GM19372 (cell line): Measurements from ENCODE around the gene NR2C2.
"Not testable (repeated sequence)": the region's sequence is repeated elsewhere in the genome, so short reads cannot be mapped to it uniquely, and the experiment has no call there.

Experiments
- ATAC-seq: cut with Tn5 transposase; IDR thresholded peaks from one replicate; pipeline ENCODE4 v1.9.1; 2021; ENCODE audit warnings: mild to moderate bottlenecking, low read depth, moderate library complexity; ENCODE audit not compliant: unreplicated experiment

Gene NR2C2

GRCh38 chr3:14947100-14947885, at the start of gene NR2C2:
Gene NR2C2 (plus strand): TSS chr3:14947583. CDS start chr3:15003915, 56,332 bp downstream.
- ATAC-seq, result peak; percentile 46

GRCh38 chr3:14898929-14899328, 48.5 kb upstream of the NR2C2 start:
- no peak for ATAC-seq

DNA sequence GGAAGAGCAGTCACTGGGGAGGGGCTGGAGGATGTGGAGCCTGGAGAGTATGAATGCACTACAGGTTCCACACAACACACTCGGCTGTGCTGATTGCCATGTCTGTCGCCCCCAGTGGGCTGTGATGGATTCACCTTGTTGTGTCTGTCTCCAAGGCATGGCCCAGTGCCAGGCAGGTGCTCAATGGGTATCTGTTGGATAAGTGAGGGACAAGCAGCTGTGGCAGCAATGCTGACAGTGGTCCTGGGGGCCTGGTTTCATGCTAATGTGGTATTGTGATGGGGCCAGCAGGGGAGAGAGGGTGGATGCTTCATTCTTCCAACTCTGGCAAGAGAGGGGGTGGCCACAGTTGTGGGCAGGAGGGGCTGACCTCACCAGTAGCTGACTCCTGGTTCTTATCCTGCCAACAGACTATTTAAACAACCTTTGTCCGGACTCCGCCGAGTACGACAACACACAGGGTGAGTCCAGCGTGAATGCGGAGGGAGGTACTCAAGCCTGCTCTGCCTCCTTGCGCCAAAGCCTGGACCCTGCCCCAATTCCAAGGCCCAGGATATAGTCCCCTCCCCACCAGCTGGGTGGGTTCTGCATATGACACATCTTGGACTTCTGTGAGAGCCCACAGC, 47.3 kb upstream of the NR2C2 start:
- ATAC-seq, result no peak

DNA sequence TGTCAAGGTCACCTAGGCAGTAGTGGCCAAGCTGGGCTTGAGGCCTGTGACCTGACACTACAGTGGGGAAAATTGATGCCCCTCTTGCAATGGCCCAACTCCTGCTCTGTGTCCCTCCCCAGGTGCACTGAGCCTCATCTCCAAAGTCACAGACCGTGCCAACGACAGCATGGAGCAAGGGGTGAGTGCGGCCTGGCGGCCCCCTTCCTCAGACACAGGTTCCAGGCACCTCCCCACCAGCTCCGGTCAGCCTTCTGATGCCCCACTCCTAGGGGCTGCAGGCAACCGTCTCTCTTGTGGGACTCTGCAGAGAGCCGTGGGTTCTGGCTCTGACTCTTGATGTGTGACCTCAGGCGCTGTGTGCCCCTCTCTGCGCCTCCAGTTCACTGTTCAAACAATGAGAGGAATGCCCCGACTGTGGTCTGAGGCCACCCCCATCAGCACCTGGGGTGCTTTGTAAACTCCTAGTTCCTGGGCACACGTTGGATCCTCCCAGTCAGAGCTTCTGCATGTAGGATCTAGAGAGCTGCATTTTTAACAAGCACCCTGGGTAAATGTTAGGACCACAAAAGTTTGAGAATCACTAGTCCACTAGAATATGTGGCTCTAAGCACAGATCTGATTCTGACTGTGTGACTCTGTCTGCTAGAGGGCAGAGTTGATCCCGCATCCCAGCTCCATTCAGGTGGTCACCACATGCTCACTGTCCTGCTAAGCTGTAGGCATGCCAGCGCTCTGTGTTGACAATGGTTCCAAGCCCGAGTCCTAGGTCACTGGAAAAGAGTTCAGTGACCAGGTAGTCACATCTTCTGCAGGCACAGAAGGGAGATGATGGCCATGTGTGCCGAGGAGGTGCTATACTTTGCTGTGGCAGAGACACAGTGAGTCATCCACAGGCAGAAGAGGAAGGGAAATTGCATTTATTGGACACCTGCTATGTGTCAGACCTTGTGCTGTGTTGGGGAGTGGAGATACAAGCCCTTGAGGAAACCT, 46.2 kb upstream of the NR2C2 start:
- no peak for ATAC-seq

DNA sequence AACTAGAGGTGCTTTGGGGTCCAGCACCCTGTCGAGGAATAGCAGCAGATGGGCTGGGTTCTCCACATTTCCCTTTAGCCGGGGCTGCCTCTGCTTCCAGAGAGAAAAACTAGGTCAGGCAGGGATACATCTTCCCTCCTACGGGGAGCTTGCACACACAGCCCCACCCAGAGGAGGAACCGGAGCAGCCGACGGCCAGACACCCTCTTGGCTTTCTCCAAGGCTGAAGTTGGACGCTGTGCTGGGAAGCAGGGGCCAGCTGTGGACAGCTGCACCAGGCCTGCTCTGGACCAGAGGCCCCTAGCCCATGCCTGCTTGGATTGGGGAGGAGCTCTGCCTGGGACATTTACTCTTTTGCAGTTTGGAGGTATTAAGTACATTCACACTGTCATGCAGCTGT, 44.7 kb upstream of the NR2C2 start:
- ATAC-seq, result no peak

- not testable (repeated sequence) for ATAC-seq
These were observed 43.9 kb upstream of the NR2C2 start for GRCh38 chr3:14903501-14903900.

GRCh38 chr3:14905055-14905657, 42.2 kb upstream of the NR2C2 start:
- no peak for ATAC-seq

GRCh38 chr3:14906355-14906971, 40.9 kb upstream of the NR2C2 start:
- ATAC-seq, result no peak

DNA sequence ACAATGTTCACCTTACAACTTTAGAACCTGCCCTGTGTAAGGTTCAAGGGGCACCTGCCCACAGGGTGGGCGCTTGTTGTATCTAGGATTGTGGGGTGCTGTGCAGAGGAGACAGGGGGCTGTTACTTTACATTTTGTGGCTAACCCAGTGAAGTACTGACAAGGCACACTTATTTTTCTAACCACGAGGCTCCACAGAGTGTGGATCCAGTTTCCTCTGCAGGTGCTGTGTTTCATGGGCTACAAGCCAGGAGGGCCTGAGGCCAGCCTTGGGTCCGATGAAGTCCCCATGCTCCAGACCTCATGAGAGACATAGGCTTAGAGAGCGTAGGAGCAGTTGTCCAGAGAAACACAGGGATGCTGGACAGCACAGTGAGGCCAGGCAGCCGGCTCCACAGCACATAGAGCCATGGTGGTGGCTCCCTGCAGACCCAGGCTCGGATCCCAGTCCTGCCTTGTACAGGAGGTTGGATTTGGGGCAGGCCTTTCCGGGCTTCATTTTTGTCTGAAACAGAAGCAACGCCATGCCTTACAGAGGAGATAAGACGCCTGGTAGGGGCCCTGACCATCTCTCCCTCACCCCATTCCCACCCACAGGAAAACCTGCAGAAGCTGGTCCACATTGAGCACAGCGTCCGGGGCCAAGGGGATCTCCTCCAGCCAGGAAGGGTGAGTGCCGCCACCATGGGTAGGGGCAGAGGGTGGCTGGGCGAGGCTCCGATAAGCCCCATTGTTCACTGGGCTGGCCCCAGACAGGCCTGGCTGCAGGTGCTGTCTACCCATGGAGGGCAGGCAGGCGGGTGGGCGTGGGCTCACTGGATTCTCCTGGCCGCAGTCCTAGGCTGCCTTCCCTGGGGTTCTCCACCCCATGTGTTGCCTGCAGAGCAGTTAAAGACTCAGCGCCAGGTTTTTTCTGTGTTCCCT, 40.1 kb upstream of the NR2C2 start:
- ATAC-seq, result no peak

GRCh38 chr3:14909250-14909649, 38.1 kb upstream of the NR2C2 start:
- ATAC-seq, result no peak

- ATAC-seq, result no peak
These were observed 35.7 kb upstream of the NR2C2 start for GRCh38 chr3:14911651-14912050.

GRCh38 chr3:14913071-14913925, 34.1 kb upstream of the NR2C2 start:
- no peak for ATAC-seq

- no peak for ATAC-seq
These were observed 33.2 kb upstream of the NR2C2 start for GRCh38 chr3:14913926-14914778.

DNA sequence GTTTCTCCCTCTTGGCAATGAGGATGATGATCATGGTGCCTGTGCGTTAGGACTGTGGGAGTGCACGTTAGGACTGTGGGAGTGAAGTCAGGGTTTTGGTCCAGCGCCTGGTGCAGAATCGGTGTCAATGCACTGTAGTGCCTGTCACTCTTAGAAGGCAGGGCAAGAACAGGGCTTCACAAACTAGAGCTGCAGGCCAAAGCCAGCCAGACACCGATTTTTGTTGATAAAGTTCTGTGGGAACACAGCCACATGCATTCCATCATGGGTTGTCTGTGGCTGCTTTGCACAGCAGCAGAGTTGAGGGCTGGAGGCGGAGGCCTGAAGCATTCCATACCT, 32.6 kb upstream of the NR2C2 start:
- ATAC-seq, result no peak

GRCh38 chr3:14915636-14916222, 31.7 kb upstream of the NR2C2 start:
- ATAC-seq, result no peak

DNA sequence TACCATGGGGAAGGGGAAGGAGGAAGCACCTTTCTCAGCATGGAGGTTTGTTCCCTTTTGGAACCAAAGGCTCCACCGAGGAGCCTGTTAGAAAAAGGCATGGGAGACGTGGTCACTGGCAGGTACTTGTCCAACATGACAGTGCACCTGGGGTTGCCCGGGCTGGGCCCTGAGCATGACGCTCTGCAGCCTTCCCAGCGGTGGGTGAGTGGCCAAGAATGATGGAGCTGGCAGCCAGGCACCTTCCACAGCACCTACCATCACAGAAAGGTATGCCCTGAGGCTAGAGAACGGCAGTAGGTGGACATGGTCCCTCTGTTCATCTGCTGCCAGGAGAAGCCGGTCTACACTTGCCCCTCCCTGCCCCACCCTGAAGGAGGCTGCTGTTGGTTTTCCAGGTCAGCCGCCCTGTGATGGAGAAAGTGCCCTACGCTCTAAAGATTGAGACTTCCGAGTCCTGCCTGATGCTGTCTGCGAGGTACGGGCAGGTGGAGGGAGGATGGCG, 29.0 kb upstream of the NR2C2 start:
- no peak for ATAC-seq

DNA sequence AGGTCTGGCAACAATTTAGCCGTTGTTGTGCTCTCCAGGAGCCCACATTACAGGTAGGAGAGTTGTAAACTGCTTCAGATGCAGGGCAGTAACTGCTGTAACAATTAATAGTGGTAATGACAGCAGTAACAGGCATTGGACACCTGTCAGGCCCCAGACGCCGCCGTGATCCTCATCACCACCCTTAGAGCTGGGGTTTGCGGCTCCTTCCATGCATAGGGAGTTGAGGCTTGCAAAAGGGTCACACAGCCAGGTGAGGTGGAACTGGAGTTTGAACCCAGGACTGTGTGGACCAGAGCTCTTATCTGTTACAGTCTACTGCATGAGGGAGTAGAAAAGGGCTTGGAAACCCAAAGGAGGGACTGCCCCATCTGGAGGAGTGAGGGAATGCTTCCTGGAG, 26.8 kb upstream of the NR2C2 start:
- ATAC-seq, result no peak
